Measurements from ENCODE around the gene MRM2.

Gene MRM2

DNA sequence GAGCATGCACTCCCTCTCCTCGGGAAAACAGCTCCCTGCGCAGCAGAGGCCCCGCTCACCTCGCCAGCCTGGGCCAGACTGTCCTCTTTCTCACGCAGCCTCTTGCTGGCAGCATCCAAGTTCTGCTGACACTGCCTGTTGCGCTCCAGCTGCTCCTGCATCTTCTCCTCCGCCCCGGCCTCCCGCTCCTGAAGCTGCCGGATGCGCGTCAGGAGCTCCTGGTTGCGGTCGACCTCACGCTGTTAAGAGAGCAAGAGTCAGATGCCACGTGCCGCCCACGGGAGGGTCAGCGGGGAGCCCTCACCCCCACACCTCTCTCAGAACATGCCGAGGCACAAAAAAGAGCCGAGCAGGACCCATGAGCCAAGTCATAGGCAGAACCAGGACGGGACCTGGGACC is 19.5 kb downstream of the MRM2 start:
- DNase-seq (ENCODE audit: low spot score), result peak; percentile 41

- no peak for DNase-seq (ENCODE audit: low spot score)
Measured at GRCh38 chr7:2220954-2221353, 21.1 kb downstream of the MRM2 start.

- no peak for DNase-seq (ENCODE audit: low spot score)
Measured at GRCh38 chr7:2220506-2220905, 21.5 kb downstream of the MRM2 start.

DNA sequence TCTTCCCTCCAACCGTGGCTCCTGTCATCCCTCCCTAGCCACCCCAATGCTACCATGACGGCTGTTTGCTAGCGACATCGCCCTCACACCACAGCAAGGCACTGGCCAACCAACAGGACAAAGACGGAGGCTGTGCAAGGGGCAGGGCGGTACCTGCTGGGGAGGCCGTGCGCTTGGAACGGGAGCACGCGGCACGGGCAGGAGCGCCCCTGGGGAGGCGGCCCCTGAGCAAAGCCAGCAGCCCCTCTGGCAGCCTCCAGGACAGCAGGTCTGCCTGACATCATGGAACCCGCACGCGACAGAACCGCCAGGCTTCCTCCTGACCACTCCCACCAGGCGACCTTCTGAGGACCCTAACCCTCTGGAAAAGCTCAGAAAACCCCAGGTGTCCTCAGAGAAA is 22.0 kb downstream of the MRM2 start:
- no peak for DNase-seq (ENCODE audit: low spot score)

DNA sequence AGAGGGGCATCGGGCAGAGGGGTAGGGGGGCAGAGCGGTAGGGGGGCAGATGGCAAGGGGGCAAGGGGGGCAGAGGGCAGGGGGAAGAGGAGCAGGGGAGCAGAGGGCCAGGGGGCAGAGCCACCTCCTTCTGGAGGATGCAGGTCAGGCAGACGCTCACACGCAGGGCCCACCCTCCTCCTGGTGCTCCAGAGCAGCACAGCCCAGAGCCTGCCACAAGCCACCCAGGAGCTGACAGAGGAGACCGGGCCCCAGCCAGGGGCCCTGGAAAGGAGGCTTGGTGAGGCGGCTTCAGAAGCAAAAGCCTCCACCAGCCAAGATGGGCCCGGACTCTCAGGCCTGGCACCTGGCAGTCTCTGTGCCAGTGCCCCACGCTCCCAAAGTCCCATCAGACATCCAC is 22.4 kb downstream of the MRM2 start:
- no peak for DNase-seq (ENCODE audit: low spot score)

DNA sequence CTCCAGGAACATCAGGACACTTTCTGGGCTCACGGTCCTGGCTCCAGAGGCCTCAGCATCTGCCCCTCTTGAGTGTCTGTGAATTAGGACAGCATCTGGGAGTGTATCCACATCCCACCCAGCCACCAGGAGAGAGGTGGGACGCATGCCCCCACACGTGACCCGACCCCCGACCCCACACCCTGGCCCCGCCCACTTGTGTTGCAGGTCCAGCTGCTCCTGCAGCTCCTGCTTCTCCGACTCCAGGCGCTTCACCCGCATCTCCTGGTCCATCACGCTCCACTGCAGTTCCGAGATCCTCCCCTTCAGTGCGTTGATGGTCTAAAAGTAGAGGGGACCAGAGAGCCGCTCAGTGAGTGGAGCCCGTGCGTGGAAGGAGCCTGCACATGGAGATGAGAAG is 22.9 kb downstream of the MRM2 start:
- DNase-seq (ENCODE audit: low spot score), result no peak

- no peak for DNase-seq (ENCODE audit: low spot score)
Measured at GRCh38 chr7:2218444-2218785, 23.6 kb downstream of the MRM2 start.

DNA sequence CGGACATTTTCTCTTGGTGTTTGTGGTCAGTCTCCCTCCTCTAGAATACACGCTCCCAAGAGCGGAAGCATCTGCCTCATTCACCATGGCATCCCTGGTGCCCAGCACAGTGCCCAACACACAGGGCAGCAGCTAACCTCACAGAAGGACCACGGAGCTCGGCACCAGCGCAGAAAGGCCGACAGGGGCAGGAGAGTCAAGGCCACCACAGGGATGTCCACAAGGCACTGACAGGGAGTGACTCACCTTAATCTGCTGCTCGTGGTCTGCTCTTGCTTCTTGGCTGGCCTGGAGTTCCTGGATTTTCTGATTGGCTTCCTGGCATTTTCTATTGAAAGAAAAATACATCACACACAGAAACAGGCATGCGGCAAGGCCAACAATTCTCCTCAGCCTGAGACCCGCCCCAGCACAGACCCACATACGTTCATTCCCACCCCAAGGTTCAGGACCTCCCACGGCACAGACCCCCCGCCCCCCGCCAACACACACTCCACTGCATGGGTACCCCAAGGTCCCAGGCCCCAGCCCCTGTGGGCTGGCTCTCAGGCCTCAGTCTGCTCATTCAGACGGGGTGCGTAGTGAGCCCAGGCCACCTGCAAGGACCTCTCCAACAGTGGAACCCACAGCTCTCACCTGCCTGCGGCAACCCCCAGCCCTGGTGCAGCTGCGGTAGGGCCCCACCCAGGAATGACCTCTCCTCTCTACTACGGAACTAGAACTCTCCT is 24.1 kb downstream of the MRM2 start:
- no peak for DNase-seq (ENCODE audit: low spot score)

DNA sequence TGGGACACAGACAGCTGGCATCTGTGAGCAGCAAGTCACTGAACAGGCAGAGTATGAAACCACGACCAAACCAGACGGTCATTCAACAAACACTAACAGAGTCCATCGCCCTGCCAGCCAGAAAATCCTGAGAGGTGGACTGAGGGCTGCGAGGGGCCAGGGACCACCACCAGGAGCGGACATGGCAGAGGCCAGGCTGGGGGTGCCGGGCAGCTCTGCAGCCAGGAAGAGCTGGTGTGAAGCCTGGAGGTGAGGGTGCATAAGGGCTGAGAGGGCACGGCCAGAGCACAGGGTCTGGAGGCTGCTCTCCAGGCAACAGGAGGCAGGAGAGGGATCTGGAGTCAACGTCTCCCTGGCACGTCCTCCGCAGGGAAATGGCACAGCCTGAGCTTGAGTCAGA is 24.8 kb downstream of the MRM2 start:
- no peak for DNase-seq (ENCODE audit: low spot score)

DNA sequence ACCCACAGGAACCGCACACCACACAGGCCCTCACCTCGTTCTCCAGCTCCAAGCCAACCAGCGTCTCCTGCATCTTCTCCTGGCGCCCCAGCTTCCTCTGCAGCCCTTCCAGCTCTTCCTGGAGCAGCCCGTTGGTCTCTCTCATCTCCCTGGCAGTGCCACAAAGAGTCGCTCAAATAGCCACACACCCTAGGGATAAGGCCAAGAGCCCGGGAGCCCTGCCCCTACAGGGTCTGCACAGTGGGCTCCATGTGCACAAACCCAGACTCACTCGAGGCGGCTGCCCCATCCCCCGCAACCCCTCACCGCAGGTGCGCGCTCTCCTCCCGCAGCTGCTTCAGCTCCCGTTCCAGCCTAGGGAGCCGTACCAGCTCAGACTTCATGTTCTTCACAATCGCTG is 26.2 kb downstream of the MRM2 start:
- DNase-seq (ENCODE audit: low spot score), result no peak

GRCh38 chr7:2214636-2215035 is 27.4 kb downstream of the MRM2 start:
- DNase-seq (ENCODE audit: low spot score), result peak; percentile 78

DNA sequence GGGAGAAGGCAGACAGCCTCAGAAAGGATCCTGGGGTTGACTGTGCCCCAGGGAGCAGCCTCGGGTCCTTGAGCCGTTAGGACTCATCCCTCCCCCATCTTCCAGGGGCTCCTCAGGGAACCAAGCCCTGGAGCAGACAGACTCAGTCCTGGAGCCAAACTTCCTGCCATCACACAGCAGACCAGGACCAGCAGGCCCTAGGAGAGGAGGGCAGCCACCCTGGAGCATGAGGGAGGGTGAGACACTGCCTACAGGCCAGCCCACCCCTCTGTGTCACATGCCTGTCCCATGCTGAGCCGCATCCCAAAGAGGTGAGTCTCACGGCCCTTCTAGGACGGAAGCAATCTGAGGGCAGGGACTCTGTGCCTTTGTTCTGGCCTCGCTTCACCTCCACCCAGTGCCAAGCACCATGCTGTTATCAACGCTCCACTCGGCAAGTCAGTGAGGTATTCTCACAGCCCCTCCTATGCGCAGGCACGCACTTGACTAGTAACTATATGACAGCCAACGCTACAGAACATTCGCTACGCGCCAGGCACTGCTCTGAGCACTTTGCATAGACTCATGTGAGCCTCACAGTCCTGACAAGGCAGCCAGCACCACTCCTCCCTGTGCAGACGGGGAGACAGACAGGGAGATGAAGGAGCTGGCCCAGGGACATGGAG is 28.3 kb downstream of the MRM2 start:
- DNase-seq (ENCODE audit: low spot score), result no peak

DNA sequence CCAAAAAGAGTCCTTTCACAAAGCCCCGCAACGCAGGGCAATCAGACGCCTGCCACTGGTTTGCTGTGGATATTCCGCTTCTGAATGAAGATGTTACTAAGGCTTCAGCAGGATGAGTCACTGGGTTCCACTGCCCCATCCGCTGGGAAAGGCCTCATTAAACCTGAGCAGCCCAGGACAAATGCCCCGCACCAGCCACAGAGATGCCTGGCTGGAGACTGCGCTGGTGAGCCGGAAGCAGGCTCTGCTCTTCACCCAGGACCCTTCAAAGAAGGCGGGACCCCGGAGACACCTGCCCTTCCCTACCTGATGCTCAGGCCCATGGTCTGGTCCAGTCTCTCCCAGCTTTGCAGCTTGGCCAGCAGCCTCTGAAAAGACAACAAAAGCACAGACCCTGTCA is 29.1 kb downstream of the MRM2 start:
- DNase-seq (ENCODE audit: low spot score), result no peak

DNA sequence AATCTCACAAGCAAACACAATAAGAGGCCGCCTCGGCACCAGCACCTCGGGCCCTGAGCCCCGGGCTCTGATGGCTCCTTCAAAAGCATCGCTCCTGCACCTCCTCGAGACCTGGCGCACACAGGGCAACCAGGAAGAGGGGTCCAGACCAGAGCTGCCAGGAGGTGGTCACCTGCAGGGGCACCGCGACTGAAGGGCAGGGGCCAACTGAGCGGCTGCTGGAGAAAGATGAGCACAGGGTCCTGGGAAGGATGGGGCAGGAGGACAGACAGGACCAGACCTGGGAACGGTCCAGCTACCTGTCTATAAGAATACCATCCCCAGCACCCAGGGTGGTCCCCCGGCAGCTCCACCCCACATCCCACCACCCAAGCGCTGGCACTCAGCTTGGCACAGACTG is 30.1 kb downstream of the MRM2 start:
- DNase-seq (ENCODE audit: low spot score), result no peak

DNA sequence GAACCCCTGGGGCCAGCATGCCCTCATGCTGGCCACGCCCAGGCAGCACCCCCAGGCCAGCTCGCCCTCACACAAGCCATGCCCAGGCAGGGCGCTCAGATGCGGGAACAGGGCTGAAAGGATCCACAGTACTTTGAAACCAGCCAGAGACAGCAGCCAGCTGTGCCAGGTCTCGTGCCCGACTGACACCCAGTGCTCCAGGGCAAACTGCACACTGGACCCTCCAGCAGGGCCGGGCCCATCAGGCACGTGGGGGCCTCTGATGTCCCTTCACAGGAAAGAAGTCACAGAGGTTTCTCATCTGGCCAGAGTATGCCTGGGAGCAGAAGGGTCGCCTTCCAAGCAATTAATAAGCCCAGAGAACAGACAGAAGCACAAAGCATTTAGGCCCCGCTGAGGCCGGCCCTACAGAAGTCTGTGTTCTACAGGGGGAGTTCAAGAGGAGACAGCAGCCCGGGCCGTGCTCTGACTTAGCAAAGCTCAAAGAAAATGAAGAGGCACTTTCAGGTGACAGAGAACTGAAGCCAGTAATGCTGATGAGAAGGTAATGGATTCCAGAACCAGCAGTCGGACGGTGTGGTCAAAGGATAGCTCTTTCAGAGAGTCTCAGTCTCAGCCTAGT is 30.6 kb downstream of the MRM2 start:
- DNase-seq (ENCODE audit: low spot score), result no peak

DNA sequence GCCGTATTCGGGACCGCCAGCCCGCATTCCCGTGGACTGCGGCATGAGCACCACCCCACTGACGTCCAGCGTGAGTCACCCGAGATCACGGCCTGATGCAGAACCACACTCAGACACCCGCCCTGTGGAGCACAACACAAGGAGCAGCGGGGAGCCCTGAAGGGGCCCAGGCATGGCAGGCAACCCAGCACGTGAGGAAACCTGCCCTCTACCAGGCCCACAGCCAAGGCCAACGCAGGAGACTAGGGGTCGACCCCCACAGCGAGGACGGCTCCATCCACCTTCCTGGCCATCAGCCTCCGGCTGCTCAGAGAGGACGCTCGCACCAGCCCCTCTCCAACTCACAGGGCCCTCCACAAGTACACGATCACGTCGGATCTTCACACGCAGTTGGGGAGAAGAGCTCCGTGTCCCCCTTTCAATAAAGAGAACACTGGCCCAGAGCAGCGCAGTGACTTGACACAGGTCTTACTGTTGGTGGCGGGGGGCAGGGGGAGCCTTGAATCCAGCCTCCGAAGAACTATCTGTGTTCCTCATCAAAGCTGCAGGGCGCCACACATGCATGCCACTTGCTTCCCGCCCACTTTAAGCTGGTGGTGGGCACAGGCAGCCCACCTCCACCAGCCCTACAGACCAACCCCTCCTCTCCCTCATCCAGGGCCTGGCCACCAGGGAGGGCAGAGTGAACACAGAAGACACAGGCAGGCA is 31.3 kb downstream of the MRM2 start:
- DNase-seq (ENCODE audit: low spot score), result no peak

- no peak for DNase-seq (ENCODE audit: low spot score)
Measured at GRCh38 chr7:2209961-2210323, 32.1 kb downstream of the MRM2 start.

GRCh38 chr7:2209146-2209960 is 32.7 kb downstream of the MRM2 start:
- DNase-seq (ENCODE audit: low spot score), result peak; percentile 87

GRCh38 chr7:2208712-2209111 is 33.3 kb downstream of the MRM2 start:
- DNase-seq (ENCODE audit: low spot score), result no peak

GRCh38 chr7:2205036-2205780 is 36.8 kb downstream of the MRM2 start:
- DNase-seq (ENCODE audit: low spot score), result no peak

GRCh38 chr7:2204446-2204845 is 37.6 kb downstream of the MRM2 start:
- no peak for DNase-seq (ENCODE audit: low spot score)

Measured in Ammon's horn (tissue), 1 donor.